ENCODE measurements around the gene ATF6.
"Not testable (repeated sequence)": the region's sequence is repeated elsewhere in the genome, so short reads cannot be mapped to it uniquely, and the experiment has no call there.

Gene ATF6

GRCh38 chr1:161722406-161722805, 43.7 kb upstream of the ATF6 start:
- no peak overlapping the region for H3K4me3 ChIP-seq (replicated peaks; ENCODE audit: low read depth, low read length)
- DNase-seq (ENCODE audit: low read depth): no peak
- TF ChIP-seq, protein P1, sequence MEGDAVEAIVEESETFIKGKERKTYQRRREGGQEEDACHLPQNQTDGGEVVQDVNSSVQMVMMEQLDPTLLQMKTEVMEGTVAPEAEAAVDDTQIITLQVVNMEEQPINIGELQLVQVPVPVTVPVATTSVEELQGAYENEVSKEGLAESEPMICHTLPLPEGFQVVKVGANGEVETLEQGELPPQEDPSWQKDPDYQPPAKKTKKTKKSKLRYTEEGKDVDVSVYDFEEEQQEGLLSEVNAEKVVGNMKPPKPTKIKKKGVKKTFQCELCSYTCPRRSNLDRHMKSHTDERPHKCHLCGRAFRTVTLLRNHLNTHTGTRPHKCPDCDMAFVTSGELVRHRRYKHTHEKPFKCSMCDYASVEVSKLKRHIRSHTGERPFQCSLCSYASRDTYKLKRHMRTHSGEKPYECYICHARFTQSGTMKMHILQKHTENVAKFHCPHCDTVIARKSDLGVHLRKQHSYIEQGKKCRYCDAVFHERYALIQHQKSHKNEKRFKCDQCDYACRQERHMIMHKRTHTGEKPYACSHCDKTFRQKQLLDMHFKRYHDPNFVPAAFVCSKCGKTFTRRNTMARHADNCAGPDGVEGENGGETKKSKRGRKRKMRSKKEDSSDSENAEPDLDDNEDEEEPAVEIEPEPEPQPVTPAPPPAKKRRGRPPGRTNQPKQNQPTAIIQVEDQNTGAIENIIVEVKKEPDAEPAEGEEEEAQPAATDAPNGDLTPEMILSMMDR (IDR thresholded peaks at IDR 0.05; ENCODE audit: low read length, missing control alignments): no peak

- no peak for DNase-seq (ENCODE audit: low read depth)
- no peak overlapping the region for H3K4me3 ChIP-seq (replicated peaks; ENCODE audit: low read depth, low read length)
- TF ChIP-seq, protein P1 (IDR thresholded peaks at IDR 0.05; ENCODE audit: low read length, missing control alignments): no peak
Observed at GRCh38 chr1:161723459-161724141, 42.5 kb upstream of the ATF6 start.

- not testable (repeated sequence) for DNase-seq (ENCODE audit: low read depth)
- H3K4me3 ChIP-seq (replicated peaks; ENCODE audit: low read depth, low read length): peak overlapping the region; percentile 69
Observed at GRCh38 chr1:161725258-161725907, 40.7 kb upstream of the ATF6 start.

- peak; percentile 54 for DNase-seq (ENCODE audit: low read depth)
- H3K4me3 ChIP-seq (replicated peaks; ENCODE audit: low read depth, low read length): peak overlapping the region; percentile 69
- TF ChIP-seq, protein P1 (IDR thresholded peaks at IDR 0.05; ENCODE audit: low read length, missing control alignments): peak; percentile 39
Observed at GRCh38 chr1:161725908-161726472, 40.1 kb upstream of the ATF6 start.

GRCh38 chr1:161726473-161727255, 39.5 kb upstream of the ATF6 start:
- TF ChIP-seq, protein P1 (IDR thresholded peaks at IDR 0.05; ENCODE audit: low read length, missing control alignments): no peak
- H3K4me3 ChIP-seq (replicated peaks; ENCODE audit: low read depth, low read length): peak overlapping the region; percentile 69
- peak; percentile 86 for DNase-seq (ENCODE audit: low read depth)

GRCh38 chr1:161727256-161727924, 38.7 kb upstream of the ATF6 start:
- TF ChIP-seq, protein P1 (IDR thresholded peaks at IDR 0.05; ENCODE audit: low read length, missing control alignments): no peak
- H3K4me3 ChIP-seq (replicated peaks; ENCODE audit: low read depth, low read length): peak overlapping the region; percentile 69
- DNase-seq (ENCODE audit: low read depth): peak; percentile 69

All from fibroblast of pulmonary artery (primary cell).